Chondrocyte (in vitro differentiated cells): Measurements from ENCODE around the gene GGTLC3. TPM values are rescaled to one million over a fixed set of nuclear protein-coding genes. Genes with fewer than 3 reads are reported as not detected.
"Not testable (repeated sequence)": the region's sequence is repeated elsewhere in the genome, so short reads cannot be mapped to it uniquely, and the experiment has no call there.

Experiments
- DNase-seq: peaks from one replicate; pipeline ENCODE4 v3.0.0; 2021; ENCODE audit warnings: mixed read lengths, low spot score
- H3K27ac Mint-ChIP-seq: one replicate; pipeline ENCODE4 v1.8.0; 2021; ENCODE audit warnings: mild to moderate bottlenecking, moderate library complexity, mixed read lengths; ENCODE audit not compliant: unreplicated experiment
- H3K27me3 Mint-ChIP-seq: 2 replicates; pipeline ENCODE4 v1.8.0; 2021; ENCODE audit warnings: low read depth, mixed read lengths
- H3K36me3 Mint-ChIP-seq: 2 replicates; pipeline ENCODE4 v1.8.0; 2021; ENCODE audit warnings: low read depth, mixed read lengths
- H3K4me1 Mint-ChIP-seq: 2 replicates; pipeline ENCODE4 v1.8.0; 2021; ENCODE audit warnings: low read depth, mild to moderate bottlenecking, mixed read lengths
- H3K4me3 Mint-ChIP-seq: one replicate; pipeline ENCODE4 v1.8.0; 2021; ENCODE audit warnings: mild to moderate bottlenecking, moderate library complexity, mixed read lengths; ENCODE audit not compliant: unreplicated experiment
- H3K9me3 Mint-ChIP-seq: 2 replicates; pipeline ENCODE4 v1.8.0; 2021; ENCODE audit warnings: low read depth, mixed read lengths
- total RNA-seq: library from RNA; stranded (reverse); gene quantifications from 3 replicates; pipeline ENCODE4 v1.2.1, GENCODE V29; 2021

Gene GGTLC3
- total RNA-seq, 1 donor from 2014 or later = 0.42 TPM

DNA sequence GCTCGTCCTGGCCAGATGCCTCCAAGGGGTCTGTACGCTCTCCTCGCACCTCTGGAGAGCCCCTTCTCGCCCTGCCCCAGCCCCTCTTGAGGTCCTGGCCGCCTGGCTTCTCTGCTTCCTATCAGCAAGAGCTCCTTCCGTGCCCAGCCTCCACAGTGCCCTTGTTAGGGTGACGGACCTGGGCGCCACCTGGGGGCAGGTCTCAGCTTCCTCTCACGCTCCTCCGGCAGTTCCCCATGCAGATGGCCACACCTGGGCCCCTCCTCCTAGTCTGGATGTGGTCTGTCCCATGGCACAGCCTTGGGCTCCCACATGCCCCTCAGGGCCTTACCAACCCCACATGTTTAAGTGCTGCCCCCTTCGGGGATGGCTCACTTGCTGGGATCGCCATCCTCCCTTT lies 16.4 kb upstream of the GGTLC3 start:
- H3K36me3 Mint-ChIP-seq, H3K27me3 Mint-ChIP-seq, H3K4me3 Mint-ChIP-seq, H3K4me1 Mint-ChIP-seq, H3K27ac Mint-ChIP-seq, H3K9me3 Mint-ChIP-seq, DNase-seq: not testable (repeated sequence)

DNA sequence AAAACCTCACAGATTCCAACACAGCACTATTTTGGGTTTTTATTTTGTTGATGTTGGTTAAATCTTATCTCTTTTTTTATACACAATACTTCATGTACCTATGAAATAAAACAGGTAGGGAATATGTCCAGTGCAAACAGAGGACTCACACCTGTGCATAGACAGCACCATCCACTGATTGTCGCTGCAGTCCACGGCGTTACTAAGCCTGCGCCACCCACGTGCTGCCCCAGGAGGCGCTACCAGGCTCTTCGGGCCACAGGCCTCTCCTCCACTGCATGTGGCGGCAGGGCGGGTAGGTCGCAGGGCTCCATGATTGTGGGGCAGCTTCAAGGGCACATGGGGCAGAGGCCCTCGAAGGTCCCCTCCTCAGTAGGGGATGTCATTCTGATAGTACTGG lies 15.7 kb upstream of the GGTLC3 start:
- not testable (repeated sequence) for H3K27ac Mint-ChIP-seq, H3K4me1 Mint-ChIP-seq, H3K9me3 Mint-ChIP-seq, H3K36me3 Mint-ChIP-seq, DNase-seq, H3K4me3 Mint-ChIP-seq, H3K27me3 Mint-ChIP-seq

DNA sequence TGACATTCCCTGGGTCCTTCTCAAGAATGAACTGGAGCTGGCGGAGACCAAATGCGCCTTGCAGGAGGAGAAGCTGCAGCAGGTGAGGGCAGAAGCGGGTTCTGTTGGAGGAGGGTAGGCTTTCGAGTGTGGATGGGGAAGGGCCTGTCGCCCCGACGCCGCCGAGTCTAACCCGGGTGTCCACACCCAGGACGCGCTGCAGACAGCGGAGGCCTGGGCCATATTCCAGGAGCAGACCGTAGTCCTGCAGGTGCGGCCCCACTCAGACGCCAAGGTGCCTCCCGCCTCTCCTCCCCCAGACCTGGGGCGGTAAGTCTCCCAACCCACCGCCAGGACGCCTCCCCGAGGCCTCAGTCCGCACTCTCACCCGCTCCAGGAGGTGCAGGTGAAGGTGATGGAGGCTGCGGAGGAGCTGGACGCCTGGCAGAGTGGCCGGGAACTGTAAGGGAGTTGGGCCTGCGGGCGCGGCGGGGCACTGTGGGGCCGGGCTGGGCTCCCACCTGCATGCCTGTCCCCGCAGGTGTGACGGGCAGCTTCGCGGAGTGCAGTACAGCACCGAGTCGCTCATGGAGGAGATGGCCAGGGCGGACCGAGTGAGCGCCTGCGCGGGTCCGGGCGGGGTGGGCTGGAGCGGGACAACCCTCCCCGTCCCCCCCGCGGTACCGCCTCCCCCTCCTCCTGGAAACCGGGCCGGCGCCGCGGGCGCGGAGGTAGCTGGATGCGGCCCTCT lies 11.6 kb upstream of the GGTLC3 start:
- H3K27me3 Mint-ChIP-seq, H3K36me3 Mint-ChIP-seq, H3K4me3 Mint-ChIP-seq, H3K27ac Mint-ChIP-seq, DNase-seq, H3K9me3 Mint-ChIP-seq, H3K4me1 Mint-ChIP-seq: not testable (repeated sequence)

DNA sequence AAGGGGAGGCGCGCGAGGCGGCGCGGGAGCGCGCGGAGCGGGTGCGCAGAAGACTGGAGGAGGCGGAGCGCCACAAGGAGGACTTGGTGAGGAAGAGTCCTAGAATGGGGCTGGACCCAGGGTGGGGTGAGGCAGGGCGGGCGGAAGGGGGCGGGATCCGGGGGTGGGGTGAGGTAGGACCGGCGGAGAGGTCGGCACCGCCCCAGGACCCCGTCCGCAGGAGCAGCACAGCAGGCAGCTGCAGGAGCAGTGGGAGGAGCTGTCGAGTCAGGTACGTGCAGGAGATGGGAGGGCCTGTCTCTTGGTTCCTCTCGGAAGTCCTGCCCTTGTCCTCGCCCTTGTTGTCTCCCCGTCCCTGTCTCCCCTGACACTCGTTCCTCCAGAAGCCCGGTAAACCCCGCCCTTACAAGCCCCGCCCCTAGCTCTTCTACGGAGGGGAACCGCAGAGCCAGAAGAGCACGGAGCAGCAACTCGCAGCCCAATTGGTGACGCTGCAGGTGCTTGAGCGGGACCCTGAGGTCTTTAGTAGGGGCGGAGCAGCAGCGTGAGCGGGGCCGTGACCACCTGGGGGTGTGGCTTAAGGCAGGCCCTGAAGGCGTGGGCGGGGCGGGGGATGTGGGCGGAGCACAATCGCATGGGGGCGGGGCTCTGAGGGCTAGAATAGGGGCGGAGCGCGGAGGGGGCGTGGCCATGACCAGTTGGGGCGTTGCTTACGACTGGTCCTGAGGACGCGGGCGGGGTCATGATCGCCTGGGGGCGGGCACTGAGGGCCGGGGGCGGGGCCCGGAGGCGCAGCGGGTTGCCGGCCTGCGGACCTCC lies 10.8 kb upstream of the GGTLC3 start:
- not testable (repeated sequence) for H3K27ac Mint-ChIP-seq, H3K4me1 Mint-ChIP-seq, H3K4me3 Mint-ChIP-seq, DNase-seq, H3K27me3 Mint-ChIP-seq, H3K9me3 Mint-ChIP-seq, H3K36me3 Mint-ChIP-seq

DNA sequence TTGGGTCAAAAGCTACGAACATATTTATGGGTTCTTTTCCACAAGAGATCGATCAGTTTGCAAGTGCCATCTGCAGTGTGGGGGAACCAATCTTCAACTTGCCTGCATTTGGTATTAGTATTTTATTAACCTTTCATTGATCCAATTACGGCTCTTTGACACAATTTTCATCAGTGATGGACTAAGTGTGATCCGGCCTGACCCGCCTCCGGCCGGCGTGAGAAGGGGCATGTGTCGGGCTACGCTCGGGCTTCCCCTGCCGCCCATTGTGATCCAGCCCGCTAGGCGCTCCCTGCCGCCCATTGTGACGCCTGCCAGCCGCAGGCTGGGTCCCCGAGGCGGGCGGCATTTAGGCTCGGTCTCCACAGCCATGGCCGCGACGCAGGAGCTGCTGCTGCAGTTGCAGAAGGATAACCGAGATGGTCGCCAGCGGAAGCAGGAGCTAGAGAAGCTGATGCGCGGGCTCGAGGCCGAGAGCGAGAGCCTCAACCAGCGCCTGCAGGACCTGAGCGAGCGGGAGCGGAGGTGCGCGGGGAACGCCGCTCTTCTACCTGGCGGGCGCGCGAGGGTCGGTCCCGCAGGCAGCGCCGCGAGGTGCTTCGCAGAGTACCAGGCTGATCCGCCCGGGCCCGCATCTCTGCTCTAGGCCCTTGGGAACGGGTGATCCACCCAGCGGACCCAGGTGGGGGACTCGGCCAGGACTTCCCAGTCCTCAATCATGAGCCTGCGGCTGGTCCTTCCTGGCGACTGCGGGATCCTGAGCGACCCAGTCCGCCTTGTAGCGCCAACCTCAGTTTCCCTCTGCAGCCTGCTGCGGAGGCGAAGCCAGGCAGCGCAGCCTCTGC lies 10.0 kb upstream of the GGTLC3 start, which contains the start of gene TMEM191B:
Gene TMEM191B, plus strand, starts transcription at position 51 of the 845 bp plus-strand sequence. Its CDS starts 179 bp downstream, at position 230.
- not testable (repeated sequence) for H3K9me3 Mint-ChIP-seq, H3K27me3 Mint-ChIP-seq, DNase-seq, H3K4me1 Mint-ChIP-seq, H3K36me3 Mint-ChIP-seq, H3K4me3 Mint-ChIP-seq, H3K27ac Mint-ChIP-seq

DNA sequence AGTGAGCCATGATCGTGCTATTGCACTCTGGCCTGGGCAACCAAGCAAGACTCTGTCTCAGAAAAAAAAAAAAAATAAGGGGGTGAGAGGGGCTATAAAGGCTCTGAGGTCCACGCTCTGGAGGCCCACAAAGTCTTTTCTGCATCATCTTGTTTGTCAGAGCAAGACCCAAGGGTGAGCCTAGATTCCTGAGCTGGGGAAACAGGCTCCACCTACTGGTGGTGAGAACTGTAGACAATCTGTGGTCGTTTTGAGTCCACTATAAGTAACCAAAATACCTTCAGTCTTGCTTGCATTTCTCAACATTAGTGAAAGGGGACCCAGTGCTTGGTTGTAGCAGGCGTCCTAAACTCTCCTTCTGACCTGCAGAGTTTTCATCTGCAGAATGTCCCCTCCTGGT lies 5.4 kb upstream of the GGTLC3 start:
- DNase-seq, H3K27ac Mint-ChIP-seq, H3K4me3 Mint-ChIP-seq, H3K27me3 Mint-ChIP-seq, H3K36me3 Mint-ChIP-seq, H3K9me3 Mint-ChIP-seq, H3K4me1 Mint-ChIP-seq: not testable (repeated sequence)

DNA sequence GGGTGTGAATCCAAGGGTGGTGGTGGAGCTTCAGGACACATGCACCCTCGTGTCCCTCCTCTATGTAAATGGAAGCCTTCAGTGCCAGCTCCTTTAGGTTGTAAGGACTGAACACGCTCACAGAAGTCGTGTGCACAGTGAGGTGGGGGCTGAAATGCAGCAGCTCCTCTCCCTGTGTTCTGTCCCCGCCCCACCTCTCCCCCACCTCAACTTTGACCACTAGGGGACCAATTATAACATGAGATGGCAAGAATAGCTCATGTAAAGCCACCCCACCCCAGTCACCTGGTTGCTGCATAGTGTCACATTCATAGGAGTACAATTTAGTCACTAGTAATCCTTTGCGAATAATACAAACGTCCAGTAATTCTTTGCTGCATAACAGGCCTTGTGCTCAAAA lies 4.8 kb upstream of the GGTLC3 start:
- not testable (repeated sequence) for H3K36me3 Mint-ChIP-seq, DNase-seq, H3K4me1 Mint-ChIP-seq, H3K9me3 Mint-ChIP-seq, H3K27ac Mint-ChIP-seq, H3K4me3 Mint-ChIP-seq, H3K27me3 Mint-ChIP-seq

DNA sequence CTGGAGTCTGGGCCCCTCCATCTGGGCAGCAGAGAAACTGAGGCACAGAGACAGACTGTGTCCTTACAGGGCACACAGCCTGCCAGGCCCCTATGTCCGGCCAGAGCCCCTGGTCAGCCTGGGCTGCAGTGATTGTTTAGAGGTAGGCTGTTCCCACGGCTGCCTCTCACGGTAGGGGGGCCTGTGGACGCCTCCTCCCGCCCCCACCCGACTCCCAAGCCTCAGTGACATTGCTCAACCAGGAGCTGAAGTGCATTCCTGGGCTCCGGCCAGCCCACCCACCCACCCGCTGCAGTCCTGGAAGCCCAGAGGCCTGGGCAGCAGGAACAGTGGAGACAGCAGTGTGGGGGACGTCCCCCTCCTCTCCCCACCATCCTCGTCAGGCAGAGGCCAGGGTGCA lies 4.5 kb downstream of the GGTLC3 start:
- not testable (repeated sequence) for DNase-seq, H3K36me3 Mint-ChIP-seq, H3K27ac Mint-ChIP-seq, H3K4me3 Mint-ChIP-seq, H3K4me1 Mint-ChIP-seq, H3K9me3 Mint-ChIP-seq, H3K27me3 Mint-ChIP-seq

DNA sequence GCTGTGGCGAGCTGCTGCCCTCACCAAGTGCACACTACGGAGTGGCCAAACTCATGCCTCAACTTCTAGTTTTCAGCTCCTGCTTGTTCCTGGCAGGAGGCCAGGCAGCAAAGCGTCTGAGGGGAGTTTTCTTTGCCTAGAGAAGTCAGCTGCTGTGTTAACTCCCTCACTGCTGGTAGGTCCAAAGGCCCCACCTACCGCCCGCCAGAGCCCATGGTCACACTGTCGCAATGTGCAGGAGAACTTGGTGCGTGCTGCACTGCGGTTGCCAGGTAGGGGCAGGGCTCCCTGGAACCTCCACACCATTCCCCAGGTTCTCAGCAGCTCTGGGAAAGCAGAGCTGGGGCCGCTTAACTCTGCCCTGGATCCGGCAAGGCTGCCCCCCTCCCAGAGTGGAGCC lies 5.6 kb downstream of the GGTLC3 start:
- DNase-seq = not testable (repeated sequence)

DNA sequence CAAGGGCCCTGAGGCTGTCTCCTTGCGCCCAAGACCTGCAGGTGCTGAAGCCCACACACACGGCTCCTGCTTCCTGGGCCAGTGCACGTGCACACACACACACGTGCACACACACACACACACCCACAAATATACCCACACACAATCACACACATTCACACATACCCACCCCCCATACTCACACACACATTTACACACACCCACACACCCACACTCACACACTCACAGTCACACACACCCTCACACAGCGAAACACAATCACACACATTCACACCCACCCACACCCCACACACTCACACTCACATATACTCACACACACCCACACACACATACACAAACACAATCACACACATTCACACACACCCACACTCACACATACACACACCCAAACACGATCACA lies 6.6 kb downstream of the GGTLC3 start:
- H3K4me1 Mint-ChIP-seq, DNase-seq, H3K27me3 Mint-ChIP-seq: not testable (repeated sequence)

More for the DNA sequence above, 5.6 kb downstream of the GGTLC3 start:
- H3K27ac Mint-ChIP-seq, H3K9me3 Mint-ChIP-seq, H3K4me1 Mint-ChIP-seq, H3K4me3 Mint-ChIP-seq, H3K27me3 Mint-ChIP-seq, H3K36me3 Mint-ChIP-seq: not testable (repeated sequence)

DNA sequence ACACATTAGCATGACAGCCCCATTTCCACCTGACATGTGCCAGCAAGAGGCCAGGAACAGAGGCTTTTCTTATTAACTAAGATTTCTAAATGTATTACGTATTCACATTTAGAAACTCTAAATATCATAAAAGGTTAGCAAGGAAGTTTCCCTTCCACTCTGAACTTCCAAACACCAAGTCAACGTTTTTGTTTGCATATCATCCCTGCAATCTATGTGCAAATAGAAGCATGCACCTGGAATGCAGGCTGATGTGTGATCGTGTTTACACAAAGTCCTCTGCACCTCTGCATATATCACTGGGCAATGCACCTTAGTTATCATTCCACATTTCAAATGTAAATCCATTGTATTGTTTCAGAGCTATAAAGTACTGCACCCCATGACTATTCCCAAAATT lies 21.7 kb downstream of the GGTLC3 start:
- H3K27me3 Mint-ChIP-seq, DNase-seq, H3K27ac Mint-ChIP-seq, H3K36me3 Mint-ChIP-seq, H3K4me1 Mint-ChIP-seq, H3K9me3 Mint-ChIP-seq, H3K4me3 Mint-ChIP-seq: not testable (repeated sequence)

More for the DNA sequence above, 6.6 kb downstream of the GGTLC3 start:
- H3K4me3 Mint-ChIP-seq, H3K9me3 Mint-ChIP-seq, H3K27ac Mint-ChIP-seq, H3K36me3 Mint-ChIP-seq: not testable (repeated sequence)
